WTC11 (cell line): ENCODE data around the gene CXCR3. TPM values are rescaled to one million over a fixed set of nuclear protein-coding genes. Genes with fewer than 3 reads are reported as not detected.
"Not testable (repeated sequence)": the region's sequence is repeated elsewhere in the genome, so short reads cannot be mapped to it uniquely, and the experiment has no call there.

ENCODE experiments used
- ATAC-seq: fragments of 200-7000 bp; cut with Tn5 transposase; 2 replicates; pipeline ENCODE4 v1.10.0; 2021; ENCODE audit warnings: mild to moderate bottlenecking, moderate library complexity
- CTCF ChIA-PET: fragments of 300-600 bp; sonication (Branson Sonifier 250); formaldehyde crosslinking; loops from one replicate; lab custom pipeline; 2021; ENCODE audit warnings: antibody characterized with exemption; lab: Charles Lee
- POLR2A ChIA-PET: fragments of 350-600 bp; sonication (Branson Sonifier 250); formaldehyde crosslinking; loops from one replicate; lab custom pipeline; 2021; ENCODE audit warnings: antibody characterized with exemption; lab: Charles Lee
- DNase-seq: peaks from one replicate; pipeline ENCODE4 v3.0.0; 2021; ENCODE audit warnings: low spot score
- H3K27ac Mint-ChIP-seq: 2 replicates; pipeline ENCODE4 v1.8.0; 2021; ENCODE audit warnings: mixed read lengths
- H3K27me3 Mint-ChIP-seq: 2 replicates; pipeline ENCODE4 v1.8.0; 2021; ENCODE audit warnings: low read depth, mild to moderate bottlenecking, moderate library complexity, mixed read lengths
- H3K36me3 Mint-ChIP-seq: 2 replicates; pipeline ENCODE4 v1.8.0; 2021; ENCODE audit warnings: mixed read lengths
- H3K4me1 Mint-ChIP-seq: 2 replicates; pipeline ENCODE4 v1.8.0; 2022; ENCODE audit warnings: mixed read lengths
- H3K4me3 Mint-ChIP-seq: 2 replicates; pipeline ENCODE4 v1.8.0; 2021; ENCODE audit warnings: mild to moderate bottlenecking, moderate library complexity, mixed read lengths
- H3K9me3 Mint-ChIP-seq: 2 replicates; pipeline ENCODE4 v1.8.0; 2021; ENCODE audit warnings: mixed read lengths
- ATF2 ChIP-seq: sonication (generic); formaldehyde crosslinking; IDR thresholded peaks from 2 replicates; pipeline ENCODE4 v1.8.1; 2022; ENCODE audit warnings: low read depth, missing genetic modification reagents, borderline replicate concordance
- CBFB ChIP-seq: sonication (generic); formaldehyde crosslinking; IDR thresholded peaks from 2 replicates; pipeline ENCODE4 v1.8.1; 2022; ENCODE audit warnings: mild to moderate bottlenecking, low read depth, missing genetic modification reagents
- E2F4 ChIP-seq: sonication (generic); formaldehyde crosslinking; IDR thresholded peaks from 2 replicates; pipeline ENCODE4 v1.8.1; 2022; ENCODE audit warnings: low read depth, mild to moderate bottlenecking, moderate library complexity, missing genetic modification reagents, borderline replicate concordance
- GRHL2 ChIP-seq: fragments of 250-450 bp; sonication (Bioruptor Pico); IDR thresholded peaks from 2 replicates; pipeline ENCODE4 v1.8.0; 2022; ENCODE audit warnings: mild to moderate bottlenecking, moderate library complexity; ENCODE audit not compliant: insufficient replicate concordance, severe bottlenecking
- GTF2I ChIP-seq: fragments of 250-450 bp; sonication (Bioruptor Pico); conservative IDR thresholded peaks from 2 replicates; pipeline ENCODE4 v1.4.0; 2021; ENCODE audit warnings: mild to moderate bottlenecking
- KAT7 ChIP-seq: sonication (generic); formaldehyde crosslinking; IDR thresholded peaks from 2 replicates; pipeline ENCODE4 v1.8.1; 2023; ENCODE audit warnings: missing genetic modification reagents, mild to moderate bottlenecking, borderline replicate concordance
- MAX ChIP-seq: sonication (generic); formaldehyde crosslinking; IDR thresholded peaks from 2 replicates; pipeline ENCODE4 v1.8.0; 2022; ENCODE audit warnings: mild to moderate bottlenecking, missing genetic modification reagents
- MXD4 ChIP-seq: fragments of 250-450 bp; sonication (Bioruptor Pico); IDR thresholded peaks from 2 replicates; pipeline ENCODE4 v1.8.0; 2021; ENCODE audit warnings: mild to moderate bottlenecking, moderate library complexity, borderline replicate concordance
- MYBL2 ChIP-seq: sonication (generic); formaldehyde crosslinking; IDR thresholded peaks from 2 replicates; pipeline ENCODE4 v1.8.1; 2023; ENCODE audit warnings: mild to moderate bottlenecking, moderate library complexity, missing genetic modification reagents
- NR2C2 ChIP-seq: sonication (generic); formaldehyde crosslinking; IDR thresholded peaks from 2 replicates; pipeline ENCODE4 v1.8.0; 2022; ENCODE audit warnings: mild to moderate bottlenecking, missing genetic modification reagents
- RORB ChIP-seq: fragments of 250-450 bp; sonication (Bioruptor Pico); IDR thresholded peaks from 2 replicates; pipeline ENCODE4 v1.9.0; 2021; ENCODE audit warnings: mild to moderate bottlenecking
- ZNF138 ChIP-seq: sonication (generic); formaldehyde crosslinking; conservative IDR thresholded peaks from 2 replicates; pipeline ENCODE4 v1.8.1; 2022; ENCODE audit warnings: mild to moderate bottlenecking, moderate library complexity, missing genetic modification reagents
- ZNF232 ChIP-seq: sonication (generic); formaldehyde crosslinking; IDR thresholded peaks from 2 replicates; pipeline ENCODE4 v1.8.0; 2022; ENCODE audit warnings: mild to moderate bottlenecking, missing genetic modification reagents
- total RNA-seq: library from RNA; stranded (reverse); gene quantifications from 3 replicates; pipeline ENCODE4 v1.2.3, GENCODE V29; 2021
- TF ChIP-seq, protein P1 (sequence below): fragments of 200-600 bp; IDR thresholded peaks from 2 replicates; pipeline ENCODE4 v1.8.0; 2022; ENCODE audit warnings: antibody characterized with exemption

CXCR3 gene
- total RNA-seq, 1 experiment from 2014 or later, result 0.11 TPM

- Mint-ChIP-seq H3K36me3 (no peaks in the 10 kb centered on the region), H3K4me3 (no peak overlapping the region), H3K27me3 (no peaks in the 10 kb centered on the region; the same call in 1 of the 2 replicates), H3K9me3 (no peaks in the 10 kb centered on the region), H3K4me1 (no peaks in the 10 kb centered on the region)
- CTCF ChIA-PET, result interaction anchor here (0.6 kb wide), 2 partner anchors 410 to 695 kb away, joined by 3 to 8 read pairs; no protein-coding TSS in a partner anchor
- TF ChIP-seq ZNF138 (CRISPR knock-in tag) (no peak), MAX (no peak), MYBL2 (CRISPR knock-in tag) (no peak), GRHL2 (CRISPR knock-in tag) (no peak), GTF2I (no peak)
- TF ChIP-seq, all 79 proteins: peak for 0
- DNase-seq (no peak), ATAC-seq (no peak)
- H3K27ac Mint-ChIP-seq, result no peak overlapping the region
- POLR2A ChIA-PET, result no interaction called here
Observed at GRCh38 chrX:71664889-71665491, 46.7 kb upstream of the CXCR3 start.

DNA sequence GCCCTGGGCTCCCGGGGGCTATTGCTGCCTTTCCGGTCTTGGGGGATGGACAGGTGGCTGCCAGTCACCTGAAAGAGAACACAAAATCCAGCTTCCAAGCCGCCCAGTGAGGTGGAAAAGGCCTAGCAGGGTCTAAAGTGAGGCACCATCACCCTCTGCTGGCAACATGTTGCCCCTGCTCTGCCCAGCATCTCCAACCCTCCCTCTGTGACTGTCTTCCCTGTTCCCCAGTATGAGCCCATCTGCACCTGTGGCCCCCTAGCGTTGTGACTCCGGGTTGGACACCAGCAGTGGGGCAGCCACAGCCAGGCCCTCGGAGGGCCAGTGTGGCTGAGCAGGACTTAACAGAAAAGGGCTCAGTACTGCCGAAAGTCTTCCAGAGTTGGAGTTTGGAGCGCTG is 45.9 kb upstream of the CXCR3 start:
- H3K36me3 Mint-ChIP-seq, H3K9me3 Mint-ChIP-seq: not testable (repeated sequence)
- ATAC-seq, result peak; percentile 98
- TF ChIP-seq, protein P1, sequence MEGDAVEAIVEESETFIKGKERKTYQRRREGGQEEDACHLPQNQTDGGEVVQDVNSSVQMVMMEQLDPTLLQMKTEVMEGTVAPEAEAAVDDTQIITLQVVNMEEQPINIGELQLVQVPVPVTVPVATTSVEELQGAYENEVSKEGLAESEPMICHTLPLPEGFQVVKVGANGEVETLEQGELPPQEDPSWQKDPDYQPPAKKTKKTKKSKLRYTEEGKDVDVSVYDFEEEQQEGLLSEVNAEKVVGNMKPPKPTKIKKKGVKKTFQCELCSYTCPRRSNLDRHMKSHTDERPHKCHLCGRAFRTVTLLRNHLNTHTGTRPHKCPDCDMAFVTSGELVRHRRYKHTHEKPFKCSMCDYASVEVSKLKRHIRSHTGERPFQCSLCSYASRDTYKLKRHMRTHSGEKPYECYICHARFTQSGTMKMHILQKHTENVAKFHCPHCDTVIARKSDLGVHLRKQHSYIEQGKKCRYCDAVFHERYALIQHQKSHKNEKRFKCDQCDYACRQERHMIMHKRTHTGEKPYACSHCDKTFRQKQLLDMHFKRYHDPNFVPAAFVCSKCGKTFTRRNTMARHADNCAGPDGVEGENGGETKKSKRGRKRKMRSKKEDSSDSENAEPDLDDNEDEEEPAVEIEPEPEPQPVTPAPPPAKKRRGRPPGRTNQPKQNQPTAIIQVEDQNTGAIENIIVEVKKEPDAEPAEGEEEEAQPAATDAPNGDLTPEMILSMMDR, result peak; percentile 49
- TF ChIP-seq, all 79 proteins: peak for 1; not testable (repeated sequence) for 78
- POLR2A ChIA-PET, H3K27me3 Mint-ChIP-seq, H3K4me1 Mint-ChIP-seq, H3K4me3 Mint-ChIP-seq, H3K27ac Mint-ChIP-seq: not testable (repeated sequence)
- CTCF ChIA-PET, result interaction anchor here (0.6 to 0.8 kb wide), 6 partner anchors 12 to 244 kb away, joined by 3 to 8 read pairs (median 4); no protein-coding TSS in a partner anchor
- peak; percentile 64 for DNase-seq

DNA sequence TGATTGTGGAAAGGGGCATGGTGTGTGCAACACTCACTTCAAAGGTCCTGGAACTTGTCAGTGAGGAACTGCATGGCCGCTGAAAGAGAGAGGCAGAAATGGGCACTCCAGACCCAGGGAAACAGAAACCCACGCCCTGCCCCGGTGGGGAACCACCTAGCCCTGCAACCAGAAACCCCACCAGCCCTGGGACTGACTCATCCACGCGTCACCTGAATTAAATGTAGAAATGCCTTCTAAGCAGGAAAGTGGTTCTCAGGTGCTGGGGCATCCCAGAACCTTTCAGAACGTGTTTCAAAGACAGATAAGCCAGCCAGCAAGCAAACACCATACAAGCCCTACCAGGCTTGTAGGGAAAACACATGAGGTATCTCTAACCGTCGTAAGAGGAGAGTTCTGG is 44.9 kb upstream of the CXCR3 start:
- H3K4me3 Mint-ChIP-seq, H3K9me3 Mint-ChIP-seq: not testable (repeated sequence)

GRCh38 chrX:71662654-71663053 is 44.3 kb upstream of the CXCR3 start:
- H3K4me1 Mint-ChIP-seq, CTCF ChIA-PET, H3K27ac Mint-ChIP-seq, H3K9me3 Mint-ChIP-seq, H3K27me3 Mint-ChIP-seq, DNase-seq, POLR2A ChIA-PET, ATAC-seq, H3K36me3 Mint-ChIP-seq, H3K4me3 Mint-ChIP-seq: not testable (repeated sequence)

More for the DNA sequence above, 44.9 kb upstream of the CXCR3 start:
- CTCF ChIA-PET, result interaction anchor here (0.8 kb wide), 1 partner anchor 11 kb away, joined by 3 read pairs; no protein-coding TSS in a partner anchor
- POLR2A ChIA-PET, H3K36me3 Mint-ChIP-seq, DNase-seq, H3K27me3 Mint-ChIP-seq, ATAC-seq, H3K4me1 Mint-ChIP-seq, H3K27ac Mint-ChIP-seq: not testable (repeated sequence)

GRCh38 chrX:71661919-71662318 is 43.6 kb upstream of the CXCR3 start:
- no peak for DNase-seq
- no peak for ATAC-seq
- peaks cover 2% of the 10 kb centered on the region; the same call in 1 of the 2 replicates for H3K9me3 Mint-ChIP-seq
- no peaks in the 10 kb centered on the region; the same call in 1 of the 2 replicates for H3K27me3 Mint-ChIP-seq
- CTCF ChIA-PET, result no interaction called here
- H3K27ac Mint-ChIP-seq, result no peak overlapping the region
- POLR2A ChIA-PET, result no interaction called here
- H3K36me3 Mint-ChIP-seq, result no peaks in the 10 kb centered on the region
- no peak for TF ChIP-seq KAT7
- no peak for TF ChIP-seq ATF2 (CRISPR knock-in tag)
- no peak for TF ChIP-seq ZNF232 (CRISPR knock-in tag)
- no peak for TF ChIP-seq GRHL2 (CRISPR knock-in tag)
- TF ChIP-seq CBFB, result no peak
- no peak for TF ChIP-seq NR2C2 (CRISPR knock-in tag)
- no peak for TF ChIP-seq MXD4 (CRISPR knock-in tag)
- TF ChIP-seq E2F4 (CRISPR knock-in tag), result no peak
- no peak for TF ChIP-seq RORB
- TF ChIP-seq, all 79 proteins: peak for 0
- Mint-ChIP-seq H3K4me1 (no peaks in the 10 kb centered on the region), H3K4me3 (no peak overlapping the region)
